Measurements from ENCODE around the gene ZNF521.

Gene ZNF521

GRCh38 chr18:25288340-25288938 is 63.5 kb downstream of the ZNF521 start:
- DNase-seq, result no peak

- DNase-seq, result peak; percentile 17
Measured at GRCh38 chr18:25287106-25287505, 64.9 kb downstream of the ZNF521 start.

- peak; percentile 70 for DNase-seq
Measured at GRCh38 chr18:25284861-25285550, 67.0 kb downstream of the ZNF521 start.

DNA sequence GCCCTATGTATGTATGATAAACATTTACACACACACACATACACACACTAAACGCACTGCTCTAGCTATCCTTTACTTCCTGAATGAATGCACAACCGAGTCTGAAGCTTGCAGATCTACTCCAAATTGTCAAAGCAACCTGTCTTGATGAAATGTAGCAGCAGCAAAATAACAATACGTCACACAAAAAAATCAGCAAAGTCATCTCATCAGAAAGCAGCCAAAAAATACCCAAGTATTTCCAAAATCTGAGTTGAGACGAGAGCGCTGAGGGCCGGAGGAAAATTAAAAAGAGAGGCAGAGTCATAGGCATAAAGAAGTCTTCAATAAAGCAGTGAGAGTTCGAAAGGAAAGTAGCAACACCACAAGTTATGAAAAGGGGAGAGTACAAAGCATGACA is 67.7 kb downstream of the ZNF521 start:
- no peak for DNase-seq

- no peak for DNase-seq
Measured at GRCh38 chr18:25283781-25284180, 68.2 kb downstream of the ZNF521 start.

DNA sequence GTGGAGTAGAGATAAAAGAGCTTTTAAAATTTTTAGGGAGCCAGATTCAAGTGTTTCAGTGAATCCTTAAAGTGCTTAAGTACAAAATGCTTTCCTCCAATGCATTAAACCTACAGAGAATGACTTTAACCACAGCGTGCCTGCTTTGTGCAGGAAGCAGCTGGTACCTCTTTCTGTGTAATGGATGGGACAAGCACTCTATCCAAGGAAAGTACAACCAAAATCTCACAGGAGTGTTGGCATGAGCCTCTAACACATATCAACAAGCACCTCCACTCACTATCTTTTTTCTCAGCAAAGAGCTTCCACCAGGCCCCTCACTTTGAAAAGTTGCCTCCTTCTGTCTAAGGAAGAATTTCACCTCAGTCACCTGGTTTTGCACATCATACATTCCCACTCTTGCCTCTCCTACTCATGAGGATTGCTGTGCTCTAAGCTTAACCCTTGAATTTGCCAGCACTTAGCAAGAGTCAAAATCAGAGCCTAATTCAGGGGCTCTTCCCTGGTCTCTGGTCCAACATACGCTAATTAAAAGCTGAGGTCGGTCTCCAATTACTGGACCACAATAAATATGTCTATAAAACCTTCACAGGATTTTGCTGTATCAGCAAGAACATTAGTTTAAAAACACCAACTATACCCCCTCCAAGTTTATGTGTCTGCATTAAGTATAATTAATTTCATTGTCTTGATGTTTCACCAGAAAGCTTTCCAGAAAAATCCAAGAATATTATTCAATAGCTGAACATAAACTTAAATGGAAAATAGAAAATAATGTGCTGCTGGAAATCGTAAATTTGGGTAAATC is 68.9 kb downstream of the ZNF521 start:
- no peak for DNase-seq

DNA sequence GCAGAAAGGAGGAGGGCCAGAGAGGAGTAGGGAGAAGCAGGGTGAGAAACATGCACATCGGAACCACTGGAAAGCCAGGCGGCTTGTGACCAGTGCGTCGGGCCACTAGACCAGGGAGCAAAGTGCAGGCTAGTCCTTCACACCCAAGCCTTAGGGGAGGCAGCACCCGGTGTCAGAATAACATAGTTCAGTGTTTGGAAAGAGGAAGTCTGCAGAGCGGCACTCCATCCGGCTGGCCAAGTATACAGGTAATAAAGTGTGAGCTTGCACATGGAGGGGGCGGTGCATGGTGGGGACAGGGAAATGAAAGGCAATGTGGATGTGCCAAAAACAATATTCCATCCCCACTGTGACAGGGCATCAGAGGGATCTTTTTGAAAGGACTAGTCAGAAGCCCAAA is 69.7 kb downstream of the ZNF521 start:
- DNase-seq, result no peak

- no peak for DNase-seq
Measured at GRCh38 chr18:25281556-25281955, 70.4 kb downstream of the ZNF521 start.

DNA sequence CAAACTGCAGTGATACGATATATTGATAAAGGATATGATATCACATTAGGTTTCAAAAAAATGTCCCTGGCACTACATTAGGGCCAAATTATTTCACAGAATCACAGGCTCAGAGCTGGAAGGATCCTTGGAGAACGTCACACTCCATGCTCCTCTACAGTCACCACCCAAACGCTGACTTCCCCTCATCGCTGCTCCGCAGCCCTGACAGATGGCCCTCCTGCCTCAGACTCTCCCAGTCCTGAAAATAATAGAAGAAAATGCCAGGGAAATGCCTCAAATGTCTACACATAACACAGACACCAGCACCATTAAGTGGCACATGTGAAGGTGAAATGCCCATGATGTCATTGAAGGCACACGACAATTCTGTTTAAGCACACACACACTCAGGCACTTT is 72.0 kb downstream of the ZNF521 start:
- no peak for DNase-seq

GRCh38 chr18:25279556-25279955 is 72.4 kb downstream of the ZNF521 start:
- DNase-seq, result no peak

DNA sequence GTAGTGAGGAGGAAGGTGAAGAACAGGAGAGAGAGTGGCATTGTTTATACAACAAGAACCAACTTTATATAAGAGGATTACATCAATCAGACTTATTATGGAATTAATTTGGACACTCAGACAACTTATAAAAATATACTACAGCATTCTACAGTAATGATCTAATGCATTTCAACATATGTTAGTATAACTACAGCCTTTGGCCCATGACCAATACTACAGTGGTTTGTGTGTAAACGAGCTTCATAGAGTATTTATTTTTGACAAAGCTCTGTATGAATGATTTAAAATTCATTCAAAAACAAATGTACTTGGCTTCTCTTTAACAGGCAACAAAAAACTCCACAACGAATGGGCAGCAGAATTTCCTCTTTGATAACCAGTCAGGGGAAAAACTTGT is 72.8 kb downstream of the ZNF521 start:
- no peak for DNase-seq

- DNase-seq, result no peak
Measured at GRCh38 chr18:25278394-25278793, 73.6 kb downstream of the ZNF521 start.

- peak; percentile 40 for DNase-seq
Measured at GRCh38 chr18:25275412-25276001, 76.5 kb downstream of the ZNF521 start.

DNA sequence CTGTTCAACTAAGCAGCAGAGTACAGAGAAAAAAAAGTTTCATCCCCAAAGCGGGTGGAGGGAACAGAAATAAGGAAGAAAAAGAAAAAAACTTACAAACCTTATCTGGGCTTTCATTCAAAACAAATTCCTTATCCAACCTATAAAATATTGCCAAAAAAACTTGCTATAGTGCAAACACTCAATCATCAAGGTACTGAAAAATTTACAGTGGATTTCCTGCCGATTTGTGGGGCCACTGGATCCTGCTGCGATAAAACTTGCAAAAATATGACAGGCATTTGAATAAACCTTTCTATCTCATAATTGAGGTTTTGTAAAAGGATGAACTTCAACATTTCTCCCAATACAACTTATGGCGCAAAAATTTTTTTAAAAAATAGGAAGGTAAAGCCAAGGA is 77.0 kb downstream of the ZNF521 start:
- no peak for DNase-seq

DNA sequence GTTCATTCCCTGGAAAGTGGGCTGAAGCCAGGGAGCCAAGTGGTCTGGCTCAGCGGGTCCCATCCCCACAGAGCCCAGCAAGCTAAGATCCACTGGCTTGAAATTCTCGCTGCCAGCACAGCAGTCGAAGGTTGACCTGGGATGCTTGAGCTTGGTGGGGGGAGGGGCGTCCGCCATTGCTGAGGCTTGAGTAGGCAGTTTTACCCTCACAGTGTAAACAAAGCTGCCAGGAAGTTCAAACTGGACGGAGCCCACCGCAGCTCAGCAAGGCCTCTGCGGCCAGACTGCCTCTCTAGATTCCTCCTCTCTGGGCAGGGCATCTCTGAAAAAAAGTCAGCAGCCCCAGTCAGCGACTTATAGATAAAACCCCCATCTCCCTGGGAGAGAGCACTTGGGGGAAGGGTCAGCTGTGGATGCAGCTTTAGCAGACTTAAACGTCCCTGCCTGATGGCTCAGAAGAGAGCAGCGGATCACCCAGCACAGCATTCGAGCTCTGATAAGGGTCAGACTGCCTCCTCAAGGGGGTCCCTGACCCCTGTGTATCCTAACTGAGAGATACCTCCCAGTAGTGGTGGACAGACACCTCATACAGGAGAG is 84.9 kb downstream of the ZNF521 start:
- peak; percentile 34 for DNase-seq

- no peak for DNase-seq
Measured at GRCh38 chr18:25262920-25263319, 89.0 kb downstream of the ZNF521 start.

GRCh38 chr18:25261768-25262167 is 90.2 kb downstream of the ZNF521 start:
- no peak for DNase-seq

- no peak for DNase-seq
Measured at GRCh38 chr18:25256439-25256838, 95.5 kb downstream of the ZNF521 start.

DNA sequence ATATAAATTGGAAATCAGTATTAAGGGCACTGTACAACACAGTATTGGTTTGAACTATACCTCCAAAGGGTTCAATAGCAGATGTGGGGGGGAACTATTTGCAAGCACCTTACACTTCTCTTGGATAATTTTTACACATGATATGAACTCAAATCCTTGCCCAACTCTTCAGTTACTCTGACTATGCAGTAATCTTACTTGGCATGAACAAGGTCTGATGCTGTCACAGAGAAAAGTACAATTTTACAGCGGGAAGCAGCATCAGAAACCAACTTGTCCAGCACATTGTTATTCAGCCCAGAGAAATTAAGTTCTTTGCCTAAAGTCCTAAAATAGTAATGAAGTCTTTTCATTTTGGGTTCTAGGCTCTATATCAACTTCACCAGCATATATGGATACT is 98.2 kb downstream of the ZNF521 start:
- no peak for DNase-seq

DNA sequence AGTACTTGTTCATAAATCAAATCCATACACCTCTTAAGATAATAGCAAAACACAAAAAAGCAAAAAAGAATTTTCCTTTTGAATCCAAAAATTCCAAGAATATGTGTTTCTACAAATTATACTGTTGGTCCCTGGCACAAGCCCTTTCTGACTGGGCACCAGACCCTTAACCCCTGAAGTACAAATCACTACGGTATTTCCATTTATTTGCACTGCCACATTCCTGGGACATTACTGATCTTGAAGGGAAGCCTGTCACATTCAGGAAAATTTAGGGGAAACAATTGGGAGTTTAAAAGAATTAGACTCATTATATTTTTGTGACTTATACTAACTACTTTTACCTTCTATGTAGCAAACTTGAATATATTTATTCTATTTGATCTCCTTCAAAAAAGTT is 98.8 kb downstream of the ZNF521 start:
- no peak for DNase-seq

DNA sequence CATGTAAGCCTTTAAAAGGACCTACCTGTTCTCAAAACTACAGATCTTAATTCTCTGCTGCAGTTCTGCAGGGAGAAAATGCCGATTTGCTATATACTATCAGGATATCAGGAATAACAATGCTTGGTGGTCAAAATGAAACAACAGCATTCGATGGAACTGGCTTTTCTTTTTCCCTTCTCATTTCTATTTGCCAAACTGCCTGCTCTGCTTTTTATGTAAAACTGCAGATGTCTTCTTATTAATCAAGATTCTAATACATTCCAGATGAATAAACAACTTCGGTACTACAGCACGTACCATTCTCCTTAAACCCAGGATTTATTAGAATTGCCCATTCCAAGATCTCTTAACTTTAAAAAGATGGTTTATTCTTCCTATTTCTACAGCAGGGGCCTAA is 100.9 kb downstream of the ZNF521 start:
- no peak for DNase-seq

DNA sequence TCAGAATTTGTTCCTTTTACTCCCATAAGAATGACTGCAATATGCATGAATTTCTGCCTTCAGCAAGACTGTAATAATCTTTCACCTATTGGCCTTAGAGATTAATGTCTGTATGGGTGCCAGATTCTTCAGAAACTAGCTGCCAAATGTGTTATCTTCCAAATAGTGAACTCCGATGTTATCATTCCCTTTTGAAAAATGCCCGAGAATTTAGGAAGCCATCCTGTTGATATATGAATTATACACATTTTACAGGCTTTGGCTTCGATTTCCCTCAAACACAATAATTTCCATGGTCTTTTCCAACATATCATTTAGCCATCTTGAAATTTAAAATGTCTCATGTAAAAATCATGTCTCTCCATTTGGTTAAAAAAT is 101.5 kb downstream of the ZNF521 start:
- no peak for DNase-seq

DNA sequence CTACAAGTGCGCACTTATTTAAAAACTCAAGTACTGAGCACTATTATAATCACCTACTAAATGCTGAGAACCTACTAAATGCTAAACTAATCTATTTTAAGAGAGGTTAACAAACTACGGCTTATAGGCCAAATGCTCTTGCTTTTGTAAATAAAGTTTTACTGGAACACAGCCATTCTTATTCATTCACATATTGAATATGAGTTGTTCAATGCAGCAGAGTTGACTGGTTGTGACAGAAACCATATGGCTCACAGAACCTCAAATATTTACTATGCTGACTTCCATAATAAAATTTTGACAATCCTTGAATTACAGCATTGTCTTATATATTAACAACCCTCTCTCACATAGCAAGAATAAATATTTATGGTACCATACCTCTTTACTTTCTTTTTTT is 103.2 kb downstream of the ZNF521 start:
- DNase-seq, result no peak
